ENCODE measurements around the gene HIF3A. TPM values are rescaled to one million over a fixed set of nuclear protein-coding genes. Genes with fewer than 3 reads are reported as not detected.

The HIF3A gene
- total RNA-seq, 1 donor from 2014 or later: 0.53 TPM

- no peak for TF ChIP-seq CTCF (IDR thresholded peaks at IDR 0.05; ENCODE audit: insufficient read depth, low read length, severe bottlenecking)
- Histone ChIP-seq H3K36me3 (ENCODE audit: control insufficient read depth, insufficient read depth, low read length) (no peaks in the 10 kb centered on the region), H3K27me3 (ENCODE audit: control insufficient read depth, insufficient read depth, low read length) (peaks cover 2% of the 10 kb centered on the region), H3K4me3 (ENCODE audit: low read depth, low read length) (no peak overlapping the region)
- DNase-seq (ENCODE audit: low read depth) (no peak), FAIRE-seq (no peak)
Measured at GRCh38 chr19:46344363-46344762, 47.5 kb downstream of the HIF3A start.

DNA sequence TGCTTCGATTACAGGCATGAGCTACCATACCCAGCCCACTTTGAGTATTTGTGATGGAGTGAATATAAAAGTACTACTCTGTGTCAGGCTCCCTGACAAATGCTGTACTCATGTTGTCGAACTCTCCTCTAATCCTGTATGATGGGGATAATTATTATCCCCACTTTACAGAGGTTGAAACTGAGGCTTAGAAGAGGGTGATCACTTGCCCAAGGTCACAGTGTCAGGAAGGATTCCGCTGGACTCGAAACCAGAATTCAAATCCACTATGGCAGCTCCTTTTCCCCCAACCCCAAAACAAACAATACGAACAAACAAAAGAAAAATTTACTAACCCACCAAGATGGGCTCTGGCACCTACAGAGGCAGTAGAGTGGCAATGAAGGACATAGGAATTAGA, 48.3 kb downstream of the HIF3A start:
- TF ChIP-seq CTCF (IDR thresholded peaks at IDR 0.05; ENCODE audit: insufficient read depth, low read length, severe bottlenecking): no peak
- no peaks in the 10 kb centered on the region for H3K36me3 ChIP-seq (ENCODE audit: control insufficient read depth, insufficient read depth, low read length)
- H3K4me3 ChIP-seq (ENCODE audit: low read depth, low read length): no peak overlapping the region

DNA sequence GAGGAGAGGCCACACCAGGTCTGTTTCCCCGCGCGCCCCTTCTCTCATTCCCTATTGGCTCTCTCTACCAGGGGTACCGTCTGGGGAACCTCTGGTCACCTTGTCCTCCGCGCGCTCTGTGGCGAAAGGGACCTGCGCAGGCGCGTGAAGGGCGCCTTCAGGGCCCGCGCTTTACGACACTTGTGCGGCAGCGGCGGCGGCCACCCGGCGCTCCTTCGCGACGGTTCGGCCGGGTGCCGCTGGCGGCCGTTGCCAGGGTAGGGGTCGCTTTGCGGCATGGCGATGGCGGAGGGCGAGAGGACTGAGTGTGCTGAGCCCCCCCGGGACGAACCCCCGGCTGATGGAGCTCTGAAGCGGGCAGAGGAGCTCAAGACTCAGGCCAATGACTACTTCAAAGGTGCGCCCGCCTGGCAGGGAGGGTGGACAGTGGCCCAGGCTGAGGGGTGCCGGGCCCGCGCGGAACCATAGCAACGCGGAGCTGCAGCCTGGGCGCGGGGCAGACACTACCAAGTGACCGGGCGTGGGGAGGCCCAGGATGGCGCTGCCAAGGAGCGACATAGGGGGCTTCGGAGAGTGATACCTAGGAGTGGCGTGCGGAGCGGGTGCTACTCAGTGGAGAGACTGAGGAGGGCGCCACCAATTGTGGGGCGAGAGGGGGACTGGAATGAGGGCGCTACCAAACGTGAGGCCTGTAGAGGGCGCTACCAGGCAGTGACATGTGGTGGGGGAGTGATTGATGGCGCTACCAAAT, 50.2 kb downstream of the HIF3A start, which contains the start of gene PPP5C:
Gene PPP5C, plus strand, starts transcription at position 267 of the 751 bp plus-strand sequence. Its CDS starts 10 bp downstream, at position 277.
- peak; percentile 96 for TF ChIP-seq CTCF (IDR thresholded peaks at IDR 0.05; ENCODE audit: insufficient read depth, low read length, severe bottlenecking)
- FAIRE-seq (no peak), DNase-seq (ENCODE audit: low read depth) (peak; percentile 69)
- no peaks in the 10 kb centered on the region for H3K27me3 ChIP-seq (ENCODE audit: control insufficient read depth, insufficient read depth, low read length)
- H3K4me3 ChIP-seq (ENCODE audit: low read depth, low read length): peak within 1 kb of the TSS; percentile 91
- H3K36me3 ChIP-seq (ENCODE audit: control insufficient read depth, insufficient read depth, low read length): no peaks in the 10 kb centered on the region

More for the DNA sequence above, 48.3 kb downstream of the HIF3A start:
- DNase-seq (ENCODE audit: low read depth) (no peak), FAIRE-seq (no peak)
- H3K27me3 ChIP-seq (ENCODE audit: control insufficient read depth, insufficient read depth, low read length): peaks cover 1% of the 10 kb centered on the region

GRCh38 chr19:46347572-46347883, 50.7 kb downstream of the HIF3A start:
- DNase-seq (ENCODE audit: low read depth) (no peak), FAIRE-seq (no peak)
- no peaks in the 10 kb centered on the region for H3K27me3 ChIP-seq (ENCODE audit: control insufficient read depth, insufficient read depth, low read length)
- no peaks in the 10 kb centered on the region for H3K36me3 ChIP-seq (ENCODE audit: control insufficient read depth, insufficient read depth, low read length)
- TF ChIP-seq CTCF (IDR thresholded peaks at IDR 0.05; ENCODE audit: insufficient read depth, low read length, severe bottlenecking): no peak
- H3K4me3 ChIP-seq (ENCODE audit: low read depth, low read length): peak overlapping the region; percentile 91

- no peak overlapping the region for H3K4me3 ChIP-seq (ENCODE audit: low read depth, low read length)
- DNase-seq (ENCODE audit: low read depth): no peak
- FAIRE-seq: no peak
- H3K36me3 ChIP-seq (ENCODE audit: control insufficient read depth, insufficient read depth, low read length): no peaks in the 10 kb centered on the region
- H3K27me3 ChIP-seq (ENCODE audit: control insufficient read depth, insufficient read depth, low read length): no peaks in the 10 kb centered on the region
- TF ChIP-seq CTCF (IDR thresholded peaks at IDR 0.05; ENCODE audit: insufficient read depth, low read length, severe bottlenecking): no peak
Measured at GRCh38 chr19:46347985-46348384, 51.1 kb downstream of the HIF3A start.

Data from bronchial epithelial cell (primary cell).